Measurements from ENCODE around the gene GNAQ. TPM values are rescaled to one million over a fixed set of nuclear protein-coding genes. Genes with fewer than 3 reads are reported as not detected.
A peak's percentile ranks its signal among the peaks of the same experiment; 100 is the strongest.

Gene GNAQ
- total and polyA plus RNA-seq, 2 donors from 2014 or later, result 16.2 to 83.4 TPM

- Histone ChIP-seq H3K4me3 (ENCODE audit: low read length in 3 of 3) (no peak overlapping the region), H3K36me3 (ENCODE audit: control insufficient read depth in 2 of 3, insufficient read depth in 3 of 3, low read length in 3 of 3) (peaks cover 0 to 3% (median 0%) of the 10 kb centered on the region in 3 donors), H3K27me3 (ENCODE audit: control insufficient read depth, insufficient read depth, low read length) (no peaks in the 10 kb centered on the region), H3K9ac (ENCODE audit: low read length in 3 of 3) (no peak overlapping the region), H3K9me3 (ENCODE audit: control insufficient read depth in 2 of 3, insufficient read depth in 1 of 3, low read length in 3 of 3) (no peaks in the 10 kb centered on the region), H3K27ac (ENCODE audit: low read depth in 2 of 2, low read length in 2 of 2) (no peak overlapping the region), H3K4me1 (ENCODE audit: control insufficient read depth in 2 of 3, insufficient read depth in 2 of 3, low read depth in 1 of 3, low read length in 3 of 3) (no peaks in the 10 kb centered on the region)
- DNase-seq (peak in 1 of 5 donors; percentile 31), FAIRE-seq (no peak)
- peak; percentile 13 for TF ChIP-seq CTCF (IDR thresholded peaks at IDR 0.05; ENCODE audit: borderline replicate concordance, extremely low read depth, insufficient read depth)
- intact Hi-C loops (cut with DNase I), result no loop called here
These were observed 134.5 kb downstream of the GNAQ start for GRCh38 chr9:77896938-77897667.

DNA sequence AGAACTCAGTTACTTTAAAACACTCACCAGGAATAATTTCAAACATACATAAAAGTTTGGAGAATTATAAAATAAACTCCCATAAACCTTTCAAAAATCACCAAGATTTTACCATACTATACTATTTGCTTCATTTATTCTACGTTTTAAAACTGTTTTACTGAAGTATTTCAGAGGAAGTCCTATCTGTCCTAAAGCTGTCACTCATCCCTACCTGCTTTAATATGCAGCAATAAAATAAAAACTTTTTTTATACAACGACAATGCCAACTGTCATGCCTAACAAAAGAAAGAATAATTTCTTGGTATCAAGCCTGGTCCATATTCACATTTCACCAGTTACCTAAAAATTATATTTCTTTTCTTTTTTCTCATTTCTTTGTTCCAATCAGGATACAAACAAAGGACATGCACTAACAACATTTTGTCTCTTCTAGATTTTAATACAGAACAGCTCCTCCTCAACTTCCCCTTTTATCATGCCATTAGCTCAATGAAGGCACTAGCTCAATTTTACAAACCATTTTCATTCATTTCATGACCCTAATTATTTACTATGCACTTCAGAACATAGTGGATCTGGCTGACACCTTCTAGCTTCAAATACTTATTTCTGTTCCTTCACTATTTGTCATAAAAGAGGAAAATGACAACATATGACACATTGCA is 135.2 kb downstream of the GNAQ start:
- intact Hi-C loops (cut with DNase I), result no loop called here
- no peaks in the 10 kb centered on the region for H3K9me3 ChIP-seq (ENCODE audit: control insufficient read depth in 2 of 3, insufficient read depth in 1 of 3, low read length in 3 of 3)
- peaks cover 0 to 3% (median 0%) of the 10 kb centered on the region in 3 donors for H3K36me3 ChIP-seq (ENCODE audit: control insufficient read depth in 2 of 3, insufficient read depth in 3 of 3, low read length in 3 of 3)
- no peak overlapping the region for H3K9ac ChIP-seq (ENCODE audit: low read length in 3 of 3)
- no peak for FAIRE-seq
- H3K27ac ChIP-seq (ENCODE audit: low read depth in 2 of 2, low read length in 2 of 2), result no peak overlapping the region
- H3K4me3 ChIP-seq (ENCODE audit: low read length in 3 of 3), result no peak overlapping the region
- no peaks in the 10 kb centered on the region for H3K4me1 ChIP-seq (ENCODE audit: control insufficient read depth in 2 of 3, insufficient read depth in 2 of 3, low read depth in 1 of 3, low read length in 3 of 3)
- DNase-seq, result no peak
- TF ChIP-seq CTCF (IDR thresholded peaks at IDR 0.05; ENCODE audit: borderline replicate concordance, extremely low read depth, insufficient read depth), result no peak
- no peaks in the 10 kb centered on the region for H3K27me3 ChIP-seq (ENCODE audit: control insufficient read depth, insufficient read depth, low read length)

- Histone ChIP-seq H3K27ac (ENCODE audit: low read depth in 2 of 2, low read length in 2 of 2) (no peak overlapping the region), H3K9ac (ENCODE audit: low read length in 3 of 3) (no peak overlapping the region), H3K9me3 (ENCODE audit: control insufficient read depth in 2 of 3, insufficient read depth in 1 of 3, low read length in 3 of 3) (no peaks in the 10 kb centered on the region), H3K4me1 (ENCODE audit: control insufficient read depth in 2 of 3, insufficient read depth in 2 of 3, low read depth in 1 of 3, low read length in 3 of 3) (no peaks in the 10 kb centered on the region), H3K36me3 (ENCODE audit: control insufficient read depth in 2 of 3, insufficient read depth in 3 of 3, low read length in 3 of 3) (peaks cover 0 to 3% (median 0%) of the 10 kb centered on the region in 3 donors), H3K27me3 (ENCODE audit: control insufficient read depth, insufficient read depth, low read length) (no peaks in the 10 kb centered on the region), H3K4me3 (ENCODE audit: low read length in 3 of 3) (no peak overlapping the region)
- TF ChIP-seq CTCF (IDR thresholded peaks at IDR 0.05; ENCODE audit: borderline replicate concordance, extremely low read depth, insufficient read depth), result no peak
- intact Hi-C loops (cut with DNase I), result no loop called here
- DNase-seq (no peak), FAIRE-seq (no peak)
These were observed 137.9 kb downstream of the GNAQ start for GRCh38 chr9:77893706-77894105.
